Measurements from ENCODE around the gene SNAP25.

- no peak for TF ChIP-seq ZNF274 (IDR thresholded peaks at IDR 0.05; ENCODE audit: low read depth, low read length)
- no peak for TF ChIP-seq YY1 (IDR thresholded peaks at IDR 0.05; ENCODE audit: insufficient read depth, insufficient read length)
Measured at GRCh38 chr20:10297223-10297622, 78.6 kb downstream of the SNAP25 start.
